Mesenchymal stem cell (in vitro differentiated cells and primary cell): ENCODE measurements around the gene SLCO3A1.

Source experiments
- DNase-seq: peaks from one replicate; pipeline ENCODE4 v3.0.0-alpha.2; 2013
- H2AFZ ChIP-seq: one replicate; pipeline ENCODE4 v1.6.1; 2013; ENCODE audit warnings: low read depth, mild to moderate bottlenecking, control low read depth, inconsistent platforms, low read length, moderate library complexity
- H2AK5ac ChIP-seq: 2 replicates; pipeline ENCODE4 v1.6.1; 2013; ENCODE audit warnings: low read length, moderate library complexity, mild to moderate bottlenecking, inconsistent platforms; ENCODE audit not compliant: severe bottlenecking
- H2BK120ac ChIP-seq: one replicate; pipeline ENCODE4 v1.6.1; 2013; ENCODE audit warnings: low read depth, mild to moderate bottlenecking, inconsistent platforms, low read length, moderate library complexity
- H2BK12ac ChIP-seq, 2 experiments: one replicate each; pipeline ENCODE4 v1.6.1; 2013; ENCODE audit warnings: inconsistent platforms in 2 of 2, low read length in 2 of 2, mild to moderate bottlenecking in 2 of 2, moderate library complexity in 2 of 2, control low read depth in 1 of 2
- H2BK15ac ChIP-seq: one replicate; pipeline ENCODE4 v1.6.1; 2013; ENCODE audit warnings: mild to moderate bottlenecking, low read depth, inconsistent platforms; ENCODE audit not compliant: poor library complexity, severe bottlenecking
- H2BK5ac ChIP-seq: 2 replicates; pipeline ENCODE4 v1.6.1; 2013; ENCODE audit warnings: low read depth, mild to moderate bottlenecking, low read length, control low read depth, inconsistent platforms; ENCODE audit not compliant: poor library complexity, severe bottlenecking
- H3K14ac ChIP-seq, 2 experiments: one replicate each; pipeline ENCODE4 v1.6.1; 2013; ENCODE audit warnings: inconsistent platforms in 2 of 2, low read length in 2 of 2, control low read depth in 1 of 2, mild to moderate bottlenecking in 1 of 2, moderate library complexity in 1 of 2
- H3K18ac ChIP-seq, 2 experiments: one replicate each; pipeline ENCODE4 v1.6.1; 2013; ENCODE audit warnings: inconsistent platforms in 2 of 2, low read length in 2 of 2, control low read depth in 1 of 2, low read depth in 1 of 2, mild to moderate bottlenecking in 1 of 2
- H3K23ac ChIP-seq, 2 experiments: one replicate each; pipeline ENCODE4 v1.6.1; 2013; ENCODE audit warnings: inconsistent platforms in 2 of 2, low read length in 2 of 2, mild to moderate bottlenecking in 2 of 2, moderate library complexity in 2 of 2, control low read depth in 1 of 2
- H3K27ac ChIP-seq: 2 replicates; pipeline ENCODE4 v1.5.1; 2013; ENCODE audit warnings: mild to moderate bottlenecking, moderate library complexity, low read length, control low read depth, inconsistent platforms; ENCODE audit not compliant: poor library complexity, severe bottlenecking
- H3K27me3 ChIP-seq, 2 experiments: 2 replicates each; pipeline versions ENCODE4 v1.6.1 to v1.7.0; 2013; ENCODE audit warnings: low read length in 2 of 2, mild to moderate bottlenecking in 2 of 2, moderate library complexity in 2 of 2, control low read depth in 1 of 2, inconsistent platforms in 1 of 2; ENCODE audit not compliant: control insufficient read depth in 1 of 2, insufficient read depth in 1 of 2
- H3K36me3 ChIP-seq, 2 experiments: 2 replicates each; pipeline versions ENCODE4 v1.6.1 to v1.7.0; 2013; ENCODE audit warnings: low read length in 2 of 2, control low read depth in 1 of 2, inconsistent platforms in 1 of 2, low read depth in 1 of 2, mild to moderate bottlenecking in 1 of 2; ENCODE audit not compliant: insufficient read depth in 2 of 2, control insufficient read depth in 1 of 2
- H3K4ac ChIP-seq, 2 experiments: one replicate each; pipeline ENCODE4 v1.6.1; 2013; ENCODE audit warnings: inconsistent platforms in 2 of 2, low read length in 2 of 2, mild to moderate bottlenecking in 2 of 2, moderate library complexity in 2 of 2, control low read depth in 1 of 2, low read depth in 1 of 2
- H3K4me1 ChIP-seq: 2 replicates; pipeline ENCODE4 v1.6.1; 2013; ENCODE audit warnings: low read depth, low read length, control low read depth; ENCODE audit not compliant: control insufficient read depth, insufficient read depth
- H3K4me2 ChIP-seq: 2 replicates; pipeline ENCODE4 v1.6.1; 2013; ENCODE audit warnings: low read length, mild to moderate bottlenecking, inconsistent platforms; ENCODE audit not compliant: poor library complexity, severe bottlenecking
- H3K4me3 ChIP-seq, 2 experiments: 2 replicates each; pipeline versions ENCODE4 v1.5.1 to v1.7.0; 2013; ENCODE audit warnings: low read length in 2 of 2, mild to moderate bottlenecking in 2 of 2, control low read depth in 1 of 2, low read depth in 1 of 2; ENCODE audit not compliant: insufficient read depth in 1 of 2
- H3K79me1 ChIP-seq: replicated peaks from 2 replicates; pipeline ENCODE4 v1.6.1; 2013; ENCODE audit warnings: mild to moderate bottlenecking, control low read depth, low read length, inconsistent platforms; ENCODE audit not compliant: poor library complexity, severe bottlenecking
- H3K9ac ChIP-seq: 2 replicates; pipeline ENCODE4 v1.7.0; 2013; ENCODE audit warnings: mild to moderate bottlenecking, low read length, moderate library complexity
- H3K9me3 ChIP-seq: 2 replicates; pipeline ENCODE4 v1.7.0; 2013; ENCODE audit warnings: mild to moderate bottlenecking, low read length; ENCODE audit not compliant: control insufficient read depth
- H4K8ac ChIP-seq: one replicate; pipeline ENCODE4 v1.6.1; 2013; ENCODE audit warnings: inconsistent platforms, mild to moderate bottlenecking, low read length, moderate library complexity
- H4K91ac ChIP-seq: one replicate; pipeline ENCODE4 v1.6.1; 2013; ENCODE audit warnings: mild to moderate bottlenecking, low read length, inconsistent platforms
- WGBS: methylation state at CpG from one replicate; pipeline ENCODE4 v1.1.7; 2013; ENCODE audit warnings: mixed read lengths; 5-methylcytosine and 5-hydroxymethylcytosine counted together

SLCO3A1 gene

DNA sequence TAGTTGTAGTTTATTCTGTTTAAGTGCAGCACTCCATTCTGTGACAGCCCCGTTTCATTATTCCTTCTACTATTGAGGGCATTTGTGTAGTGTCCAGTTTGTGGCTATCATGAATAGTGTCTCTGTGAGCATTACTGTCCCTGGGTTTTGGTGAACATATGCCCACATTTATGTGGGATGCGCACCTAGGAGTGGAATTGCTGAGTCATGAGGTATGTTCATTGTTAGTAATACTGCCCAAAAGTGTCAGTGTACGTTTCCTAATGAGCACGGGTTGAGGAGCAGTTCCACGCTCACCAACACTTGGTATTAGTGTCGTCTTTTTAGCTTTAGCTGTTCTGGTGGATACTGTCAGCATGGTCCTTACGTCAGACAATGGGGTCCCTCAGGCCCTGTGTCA, 131.8 kb downstream of the SLCO3A1 start:
- H3K4me3 ChIP-seq = no peak overlapping the region
- no peak overlapping the region for H4K8ac ChIP-seq
- no peak overlapping the region for H3K27ac ChIP-seq
- H2AK5ac ChIP-seq = no peak overlapping the region
- H3K4ac ChIP-seq = no peak overlapping the region
- DNase-seq = no peak
- peaks cover 1% of the 10 kb centered on the region for H3K79me1 ChIP-seq
- no peak overlapping the region for H3K14ac ChIP-seq
- no peak overlapping the region for H3K23ac ChIP-seq
- H2BK120ac ChIP-seq = no peak overlapping the region
- H2BK15ac ChIP-seq = no peak overlapping the region
- WGBS = 83% methylated on average over 7 of the region's 7 CpGs
- no peaks in the 10 kb centered on the region for H3K36me3 ChIP-seq
- no peak overlapping the region for H3K9ac ChIP-seq
- no peaks in the 10 kb centered on the region for H3K4me1 ChIP-seq
- no peak overlapping the region for H2AFZ ChIP-seq
- no peaks in the 10 kb centered on the region for H3K9me3 ChIP-seq
- H2BK5ac ChIP-seq = no peak overlapping the region
- H4K91ac ChIP-seq = no peak overlapping the region
- H2BK12ac ChIP-seq = no peak overlapping the region
- no peak overlapping the region for H3K4me2 ChIP-seq
- no peaks in the 10 kb centered on the region for H3K27me3 ChIP-seq
- H3K18ac ChIP-seq = no peak overlapping the region

DNA sequence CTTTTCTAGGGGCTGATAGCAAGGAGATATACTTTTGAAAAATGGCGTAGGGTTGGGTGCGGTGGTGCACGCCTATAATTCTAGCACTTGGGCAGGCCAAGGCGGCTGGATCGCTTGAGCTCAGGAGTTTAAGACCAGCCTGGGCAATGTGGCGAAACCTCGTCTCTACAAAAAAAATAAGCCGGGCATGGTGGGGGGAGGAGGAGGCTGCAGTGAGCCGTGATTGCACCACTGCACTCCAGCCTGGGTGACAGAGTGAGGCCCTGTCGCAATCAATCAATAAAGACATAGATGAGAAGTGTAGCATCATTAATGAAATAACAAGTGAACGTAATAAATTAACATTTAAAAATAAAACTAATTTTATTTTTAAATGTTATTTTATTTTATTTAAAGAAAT, 134.6 kb downstream of the SLCO3A1 start:
- H2AK5ac ChIP-seq = no peak overlapping the region
- H3K4me3 ChIP-seq = no peak overlapping the region
- peaks cover 1% of the 10 kb centered on the region for H3K79me1 ChIP-seq
- H3K9me3 ChIP-seq = no peaks in the 10 kb centered on the region
- no peak overlapping the region for H2BK120ac ChIP-seq
- H4K91ac ChIP-seq = no peak overlapping the region
- no peak overlapping the region for H3K18ac ChIP-seq
- no peak overlapping the region for H3K23ac ChIP-seq
- H4K8ac ChIP-seq = no peak overlapping the region
- no peak overlapping the region for H2BK12ac ChIP-seq
- WGBS = 90% methylated on average over 9 of the region's 11 CpGs
- no peak overlapping the region for H2AFZ ChIP-seq
- H3K27ac ChIP-seq = no peak overlapping the region
- H3K14ac ChIP-seq = no peak overlapping the region
- H2BK15ac ChIP-seq = no peak overlapping the region
- H3K4me1 ChIP-seq = no peaks in the 10 kb centered on the region
- no peaks in the 10 kb centered on the region for H3K27me3 ChIP-seq
- H3K36me3 ChIP-seq = no peaks in the 10 kb centered on the region
- H3K9ac ChIP-seq = no peak overlapping the region
- H3K4me2 ChIP-seq = no peak overlapping the region
- no peak for DNase-seq
- H2BK5ac ChIP-seq = no peak overlapping the region
- no peak overlapping the region for H3K4ac ChIP-seq

DNA sequence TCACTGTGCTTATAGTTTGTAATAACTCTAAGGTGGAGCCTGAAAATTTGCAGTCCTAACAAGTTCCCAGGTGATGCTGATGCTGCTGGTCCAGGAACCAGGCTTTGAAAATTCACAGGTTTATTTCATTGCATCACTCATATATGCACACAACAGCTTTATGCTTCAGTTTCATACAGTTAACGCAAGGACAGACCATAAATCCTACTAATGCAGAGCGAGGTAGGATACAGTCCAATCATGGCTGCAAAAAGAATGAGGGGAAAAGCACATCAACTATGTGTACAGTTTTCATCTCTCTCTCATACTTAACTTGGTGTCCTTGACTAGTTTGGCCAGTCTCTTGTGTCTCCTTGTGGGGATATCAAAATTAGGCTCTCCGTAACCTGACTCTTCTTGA, 135.1 kb downstream of the SLCO3A1 start:
- no peak overlapping the region for H4K91ac ChIP-seq

DNA sequence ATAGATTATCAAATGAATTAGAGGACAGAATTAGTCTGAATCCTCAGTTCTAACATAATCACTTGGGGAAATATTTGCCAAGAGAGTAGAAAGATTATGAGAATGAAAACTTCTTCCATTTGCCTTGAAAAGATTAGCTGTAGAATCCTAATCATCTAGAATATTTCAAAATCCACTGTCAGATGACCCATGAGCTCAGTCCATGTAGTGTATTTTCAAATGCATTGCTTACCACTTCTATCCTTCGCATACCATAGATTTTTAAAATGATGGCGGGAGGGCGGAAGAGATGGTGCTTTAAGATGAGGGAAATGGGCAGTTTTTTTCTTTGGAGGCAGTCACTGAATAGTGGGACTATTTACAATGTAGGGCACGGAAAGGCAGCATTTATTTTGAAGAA, 136.3 kb downstream of the SLCO3A1 start:
- no peaks in the 10 kb centered on the region for H3K9me3 ChIP-seq
- H3K4ac ChIP-seq = no peak overlapping the region
- H3K18ac ChIP-seq = no peak overlapping the region
- H4K8ac ChIP-seq = no peak overlapping the region
- no peak overlapping the region for H3K27ac ChIP-seq
- peaks cover 1% of the 10 kb centered on the region for H3K79me1 ChIP-seq
- no peak overlapping the region for H2AK5ac ChIP-seq
- H3K23ac ChIP-seq = no peak overlapping the region
- H3K4me3 ChIP-seq = no peak overlapping the region
- no peak overlapping the region for H2BK15ac ChIP-seq
- H2BK5ac ChIP-seq = no peak overlapping the region
- no peaks in the 10 kb centered on the region for H3K4me1 ChIP-seq
- no peak overlapping the region for H3K4me2 ChIP-seq
- H2AFZ ChIP-seq = no peak overlapping the region
- 85% methylated on average over 4 of the region's 4 CpGs for WGBS
- no peak overlapping the region for H4K91ac ChIP-seq
- H3K9ac ChIP-seq = no peak overlapping the region
- H3K14ac ChIP-seq = no peak overlapping the region
- no peak for DNase-seq
- H2BK120ac ChIP-seq = no peak overlapping the region
- no peaks in the 10 kb centered on the region for H3K36me3 ChIP-seq
- no peaks in the 10 kb centered on the region for H3K27me3 ChIP-seq
- H2BK12ac ChIP-seq = no peak overlapping the region

More for the DNA sequence above, 135.1 kb downstream of the SLCO3A1 start:
- no peak overlapping the region for H2AFZ ChIP-seq
- H3K36me3 ChIP-seq = no peaks in the 10 kb centered on the region
- H3K79me1 ChIP-seq = peaks cover 1% of the 10 kb centered on the region
- H3K9ac ChIP-seq = no peak overlapping the region
- no peaks in the 10 kb centered on the region for H3K9me3 ChIP-seq
- no peak overlapping the region for H3K18ac ChIP-seq
- no peak overlapping the region for H3K27ac ChIP-seq
- H2BK15ac ChIP-seq = no peak overlapping the region
- H2BK5ac ChIP-seq = no peak overlapping the region
- H3K4me2 ChIP-seq = no peak overlapping the region
- no peak for DNase-seq
- H2AK5ac ChIP-seq = no peak overlapping the region
- no peak overlapping the region for H2BK12ac ChIP-seq
- WGBS = 93% methylated on average over 3 of the region's 3 CpGs
- H3K14ac ChIP-seq = no peak overlapping the region
- H3K23ac ChIP-seq = no peak overlapping the region
- no peak overlapping the region for H2BK120ac ChIP-seq
- H3K27me3 ChIP-seq = no peaks in the 10 kb centered on the region
- H3K4me3 ChIP-seq = no peak overlapping the region
- H4K8ac ChIP-seq = no peak overlapping the region
- no peaks in the 10 kb centered on the region for H3K4me1 ChIP-seq
- no peak overlapping the region for H3K4ac ChIP-seq
